ENCODE results near the gene SPRR1A.
"Not testable (repeated sequence)": the region's sequence is repeated elsewhere in the genome, so short reads cannot be mapped to it uniquely, and the experiment has no call there.

- TF ChIP-seq CTCF, POLR2A (IDR thresholded peaks at IDR 0.05): not testable (repeated sequence)
These were observed 38.5 kb downstream of the SPRR1A start for GRCh38 chr1:153022340-153022739.

All from body of pancreas (tissue), 4 donors.